Activated CD4-positive, alpha-beta T cell treated with anti-CD3 and anti-CD28 coated beads, Interleukin-2, amount 50 U/mL, for 4 hours (primary cell): ENCODE measurements around the gene KLF15.

ENCODE experiments used
- DNase-seq, 2 experiments: peaks; one replicate each; pipeline ENCODE4 v3.0.0-alpha.2; 2020

KLF15 gene

GRCh38 chr3:126357295-126358037 lies at the start of gene KLF15:
TSS of gene KLF15 (minus strand) at chr3:126357408. CDS start at chr3:126352922, 4,486 bp downstream.
- DNase-seq, result peak; percentile 51 to 56

DNA sequence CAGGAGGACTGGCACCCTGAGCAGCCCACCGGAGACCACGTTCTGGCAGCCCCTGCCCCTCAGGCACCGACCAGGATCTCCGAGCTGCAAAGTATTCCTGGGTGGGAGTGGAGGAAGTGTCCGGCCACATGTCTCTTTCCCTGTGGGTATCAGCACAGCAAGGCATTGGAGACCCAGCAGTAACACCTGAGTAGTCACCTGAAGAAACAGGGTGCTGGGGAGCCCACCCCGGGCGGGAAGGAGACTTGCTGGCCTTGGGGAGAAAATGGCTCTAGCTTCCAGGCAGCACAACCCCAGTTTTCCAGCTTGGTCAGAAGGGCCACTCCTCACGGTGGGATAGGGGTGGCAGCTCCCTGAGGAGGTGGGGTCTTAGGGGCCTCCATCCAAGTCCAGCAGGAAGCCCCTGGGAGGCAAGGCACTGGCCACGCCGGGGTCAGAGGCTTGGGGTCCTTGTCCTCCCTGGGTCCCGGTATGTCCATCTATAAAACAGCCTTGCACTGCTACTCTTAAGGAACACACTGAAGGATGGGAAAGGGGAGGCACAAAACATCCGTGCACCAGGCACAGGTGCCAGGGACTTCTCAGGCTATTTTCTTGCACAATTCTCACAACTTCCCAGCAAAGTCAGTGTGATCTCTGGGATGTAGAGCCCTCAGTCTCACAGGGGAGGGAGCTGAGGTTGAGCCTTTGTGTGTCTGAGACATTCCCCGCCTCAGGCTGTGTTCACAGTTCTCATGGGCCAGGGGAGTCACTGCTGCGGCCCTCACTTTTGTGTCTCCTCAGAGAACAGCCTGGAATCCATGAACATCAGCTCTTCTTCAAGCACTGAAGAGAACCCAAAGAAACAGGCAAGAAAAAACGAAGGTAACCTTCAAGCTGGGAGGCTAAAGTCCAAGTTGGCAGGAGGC lies 49.4 kb upstream of the KLF15 start:
- DNase-seq, result no peak

DNA sequence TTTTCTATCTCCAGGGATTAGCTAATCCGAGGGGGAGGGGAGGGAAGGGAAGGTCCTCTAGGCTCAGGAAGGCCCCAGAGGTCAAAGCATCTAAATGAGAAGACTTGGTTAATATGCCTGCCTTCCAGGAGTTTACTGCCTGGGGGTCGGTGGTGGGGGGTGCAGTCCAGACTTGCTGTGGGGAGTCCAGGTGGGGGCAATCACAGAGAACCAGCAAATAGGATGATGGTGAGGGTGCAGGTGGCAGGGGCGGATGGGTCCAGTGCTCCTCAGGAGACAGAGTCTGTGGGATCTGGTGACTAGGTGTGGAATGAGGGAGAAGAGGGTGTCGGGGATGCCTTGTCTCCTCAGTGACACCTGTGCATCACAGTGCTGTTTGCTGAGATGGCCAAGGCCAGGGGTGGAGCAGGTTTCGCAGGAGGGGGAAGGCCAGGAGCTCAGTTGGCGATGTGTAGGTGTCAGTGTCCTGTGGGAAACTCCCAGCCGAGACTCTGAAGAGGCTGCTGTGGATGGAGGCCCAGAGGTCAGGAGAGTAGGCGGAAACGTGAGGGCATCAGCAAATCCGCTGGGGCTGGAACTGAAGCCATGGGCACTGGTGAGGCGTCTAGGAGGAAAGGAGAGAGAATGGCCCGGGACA lies 45.6 kb upstream of the KLF15 start:
- DNase-seq, result no peak

DNA sequence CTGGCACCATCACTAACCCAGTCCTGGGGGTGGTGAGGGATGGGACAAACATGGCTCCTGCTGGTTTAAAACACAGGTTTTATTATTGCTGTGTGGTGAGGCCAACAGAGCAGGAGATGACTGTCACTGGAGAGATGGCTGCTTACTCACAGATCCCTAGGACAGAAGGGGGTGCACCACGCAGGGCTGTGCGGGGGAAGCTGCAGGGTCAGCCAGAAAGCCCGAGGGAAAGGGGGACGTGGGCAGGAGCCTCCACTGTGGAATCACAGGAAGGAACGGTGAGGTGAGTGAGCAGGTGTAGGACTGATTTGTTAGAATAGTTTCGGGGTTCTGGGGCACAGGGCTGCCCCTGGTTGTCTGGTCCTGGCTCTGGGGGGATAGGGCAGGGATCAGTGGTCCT lies 45.0 kb upstream of the KLF15 start:
- DNase-seq, result no peak

- DNase-seq, result no peak
Observed at GRCh38 chr3:126401611-126402160, 44.5 kb upstream of the KLF15 start.

DNA sequence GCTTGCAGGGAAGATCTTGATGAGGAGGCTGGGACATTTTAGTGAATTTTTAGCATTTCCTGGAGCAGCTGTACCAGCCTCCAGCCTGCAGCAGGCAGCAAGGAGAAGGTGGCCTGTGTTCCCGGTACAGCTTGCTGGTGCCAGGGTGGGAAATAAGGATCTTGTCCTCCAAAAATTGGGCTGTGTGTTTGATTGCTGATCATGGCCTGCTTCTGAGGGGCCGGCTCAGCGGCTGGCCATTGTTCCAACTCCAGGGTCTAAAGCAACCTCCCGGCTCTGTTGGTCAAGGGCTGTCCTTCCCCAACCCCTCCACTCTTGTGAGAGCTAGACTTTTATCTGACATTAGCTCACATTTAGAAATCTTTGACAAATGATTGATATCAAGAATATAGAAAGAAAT lies 42.5 kb upstream of the KLF15 start:
- no peak for DNase-seq

- no peak for DNase-seq
Observed at GRCh38 chr3:126399351-126399735, 42.1 kb upstream of the KLF15 start.

DNA sequence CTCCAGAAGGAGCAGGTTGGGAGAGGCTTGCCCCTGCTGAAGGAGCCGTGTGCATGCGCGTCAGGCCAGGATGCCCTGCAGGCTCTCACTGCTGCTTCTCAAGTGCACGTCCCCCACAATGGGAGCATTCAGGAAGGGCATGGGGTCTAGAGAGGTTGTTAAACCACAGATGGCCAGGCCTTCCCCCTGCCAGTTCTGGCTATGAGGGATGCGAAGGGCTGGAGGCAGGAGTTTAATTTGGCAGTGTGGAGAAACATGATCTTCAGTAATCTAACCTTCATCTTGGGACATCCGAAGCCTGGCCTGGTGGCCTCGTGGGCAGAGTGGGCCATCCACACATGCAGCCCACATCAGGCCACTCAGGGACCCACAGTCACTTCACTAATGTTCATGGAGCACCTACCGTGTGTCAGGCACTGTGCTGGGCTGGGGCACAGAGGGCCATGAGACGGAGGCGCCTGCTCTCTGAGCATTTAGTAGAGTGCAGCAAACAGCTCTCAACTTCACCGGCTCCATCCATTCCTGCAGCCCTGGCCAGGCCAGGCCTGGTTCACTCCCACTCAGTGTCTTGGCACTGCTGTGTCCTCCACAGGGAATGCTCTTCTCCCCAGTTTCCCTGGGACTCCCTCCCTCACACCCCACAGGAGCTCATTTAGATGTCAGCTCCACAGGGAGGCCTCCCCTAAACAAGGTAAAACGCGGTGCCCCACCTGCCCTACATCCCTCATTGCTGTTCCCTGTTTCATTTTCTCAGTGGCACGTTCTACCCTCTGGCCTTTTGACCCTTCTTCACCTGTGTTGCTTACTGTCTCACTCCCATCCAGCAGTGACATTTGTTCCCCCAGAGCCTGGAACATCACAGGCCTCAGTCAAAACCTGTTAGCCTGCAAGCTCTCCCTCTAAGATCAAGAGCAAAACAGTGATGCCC lies 41.5 kb upstream of the KLF15 start:
- no peak for DNase-seq

DNA sequence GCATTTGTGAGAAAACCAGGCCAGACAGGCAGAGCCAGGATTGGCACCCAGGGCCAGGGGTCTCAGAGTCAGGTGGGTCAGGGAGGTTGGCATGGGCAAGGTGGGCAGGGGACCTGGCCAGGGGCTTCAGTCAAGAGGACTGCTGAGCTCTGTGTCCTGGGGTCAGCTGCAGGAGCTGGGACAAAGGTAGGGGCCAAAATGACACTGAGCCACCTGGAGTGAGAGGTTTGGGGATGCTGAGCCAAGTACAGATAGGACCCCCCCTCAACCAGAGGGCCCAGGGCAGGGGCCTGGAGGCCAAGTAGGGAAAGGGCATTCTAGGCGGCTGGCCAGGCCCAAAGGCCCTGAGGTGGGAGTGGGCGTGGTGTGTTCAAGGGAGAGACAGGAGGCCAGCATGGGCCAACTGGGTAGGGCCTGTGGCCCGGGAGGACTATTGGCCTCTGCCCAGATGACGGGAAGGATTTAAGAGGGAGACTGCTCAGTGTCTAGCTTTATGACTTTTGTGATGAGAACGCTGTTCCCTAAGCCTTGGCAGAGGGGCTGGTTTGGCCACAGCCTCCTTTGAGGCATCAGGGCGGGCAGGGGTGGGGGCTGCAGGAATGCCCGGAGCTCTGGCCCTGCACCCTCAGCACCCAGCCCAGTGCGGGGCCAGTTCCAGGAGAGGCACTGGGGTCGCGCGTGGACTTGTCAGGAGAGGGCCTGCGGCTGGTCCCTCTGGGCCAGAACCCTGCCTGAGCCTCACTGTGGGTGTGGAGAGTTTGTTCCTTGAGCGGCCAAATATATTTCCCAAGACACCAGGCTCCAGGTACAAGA lies 40.6 kb upstream of the KLF15 start:
- no peak for DNase-seq

GRCh38 chr3:126396536-126396935 lies 39.3 kb upstream of the KLF15 start:
- no peak for DNase-seq

- no peak for DNase-seq
Observed at GRCh38 chr3:126395846-126396513, 38.8 kb upstream of the KLF15 start.

- no peak for DNase-seq
Observed at GRCh38 chr3:126394977-126395321, 37.7 kb upstream of the KLF15 start.

DNA sequence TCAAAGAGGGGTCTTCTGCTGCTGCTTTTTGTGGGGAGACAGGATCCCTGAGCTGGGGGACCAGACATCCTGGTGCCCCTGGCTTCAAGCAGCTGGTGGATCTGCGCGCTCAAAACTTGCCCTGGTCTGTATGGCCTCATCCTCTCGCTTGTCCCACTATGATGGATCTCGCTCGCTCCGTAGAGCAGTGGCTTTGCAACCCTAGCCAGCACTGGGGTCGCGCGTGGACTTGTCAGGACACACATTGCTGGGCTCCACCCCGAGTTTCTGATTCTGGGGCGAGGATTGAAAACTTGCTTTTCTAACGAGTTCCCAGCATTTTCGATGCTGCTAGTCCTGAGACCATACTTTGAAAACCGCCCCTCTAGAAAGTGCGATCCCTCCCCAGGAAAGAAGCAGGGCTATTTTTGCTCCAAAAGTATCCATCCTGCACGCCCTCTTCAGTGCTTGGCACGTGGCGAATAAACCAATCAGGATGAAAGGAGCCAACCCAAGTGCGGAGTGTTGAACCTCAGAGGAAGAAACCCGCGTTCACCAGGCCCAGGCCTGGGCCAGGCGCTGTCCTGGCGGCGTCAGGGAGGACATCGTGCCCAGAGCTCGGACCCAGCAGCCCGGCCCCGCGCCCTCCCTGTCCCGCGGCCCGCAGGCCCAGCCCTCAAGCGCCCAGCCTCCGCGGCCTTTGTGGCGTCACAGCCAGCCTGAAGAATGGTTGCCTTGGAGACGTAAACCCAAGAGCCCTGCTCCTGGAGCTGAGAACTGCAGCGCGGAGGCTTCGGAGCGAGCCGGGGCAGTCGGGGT lies 37.2 kb upstream of the KLF15 start, which contains the start of gene CFAP100:
Gene CFAP100, plus strand, starts transcription at position 731 of the 798 bp plus-strand sequence. CDS start 1,092 bp downstream, outside the sequence.
- DNase-seq, result no peak

DNA sequence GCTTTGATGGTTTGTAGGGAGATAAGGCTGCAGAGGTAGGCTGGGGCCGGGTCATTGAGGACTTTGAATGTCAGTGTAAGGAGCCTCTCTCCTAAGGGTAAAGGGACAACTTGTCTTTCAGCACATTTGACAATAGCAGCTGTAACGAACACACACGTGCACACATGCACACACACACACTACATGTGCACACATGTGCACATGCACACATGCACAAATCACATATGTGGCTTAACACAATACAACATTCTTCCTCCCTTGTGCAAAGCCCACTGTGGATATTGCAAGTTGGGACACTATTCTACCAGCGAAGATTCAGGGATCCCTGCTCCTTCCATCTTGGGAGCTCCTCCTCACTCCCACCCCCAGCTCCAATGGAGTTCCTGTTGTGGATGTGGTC lies 36.4 kb upstream of the KLF15 start:
- DNase-seq, result no peak

GRCh38 chr3:126392246-126392645 lies 35.0 kb upstream of the KLF15 start:
- DNase-seq, result no peak

DNA sequence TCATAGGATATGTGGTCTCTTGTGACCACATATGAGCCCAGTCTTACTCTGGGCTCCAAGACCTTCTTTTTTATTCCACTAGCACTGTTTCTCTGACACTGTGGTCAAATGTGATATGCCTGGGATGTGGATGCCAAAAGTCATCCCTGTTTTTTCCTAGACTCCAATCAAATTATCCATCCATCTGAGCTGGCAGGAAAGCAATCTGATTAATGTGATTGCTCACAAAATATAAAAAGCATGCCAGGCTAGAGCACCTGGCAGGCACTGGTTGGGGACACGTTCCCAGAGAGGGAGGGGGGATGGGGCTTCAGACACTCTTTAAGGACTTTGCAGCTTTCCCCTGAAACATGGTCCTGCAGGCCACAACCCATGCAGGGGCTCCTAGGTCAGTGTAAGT lies 34.4 kb upstream of the KLF15 start:
- no peak for DNase-seq

DNA sequence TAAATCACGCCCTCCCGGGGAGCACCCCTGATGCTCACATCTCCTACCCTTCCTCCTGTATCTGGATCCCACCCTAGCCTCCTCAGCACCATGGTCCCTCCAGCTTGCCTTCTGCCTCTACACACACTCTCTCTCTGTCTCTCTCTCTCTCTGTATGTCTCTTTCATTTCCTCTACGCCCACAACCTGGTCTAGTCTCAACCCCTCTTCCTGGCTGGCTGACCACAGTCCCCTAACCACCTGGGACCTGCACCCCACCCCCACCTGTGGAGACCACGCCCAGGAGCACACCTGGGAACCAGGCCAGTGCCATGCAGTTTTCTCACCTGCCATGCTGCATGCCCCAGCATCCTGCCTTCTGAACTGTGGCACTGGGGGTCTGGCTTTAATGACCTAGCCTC lies 33.5 kb upstream of the KLF15 start:
- no peak for DNase-seq

- DNase-seq, result no peak
Observed at GRCh38 chr3:126390201-126390600, 33.0 kb upstream of the KLF15 start.

GRCh38 chr3:126389794-126390146 lies 32.6 kb upstream of the KLF15 start:
- no peak for DNase-seq
